K562 (cell line): Measurements from ENCODE around the gene RNF4. TPM values are rescaled to one million over a fixed set of nuclear protein-coding genes. Genes with fewer than 3 reads are reported as not detected.

Experiments
- ARID2 ChIP-seq: fragments of 450-650 bp; IDR thresholded peaks from 2 replicates; pipeline ENCODE4 v1.6.1; 2017; ENCODE audit warnings: antibody characterized with exemption, mild to moderate bottlenecking
- ARID3A ChIP-seq: IDR thresholded peaks from 2 replicates; pipeline ENCODE4 v1.6.1; 2012; ENCODE audit warnings: low read depth, low read length, improper control_type of control experiment, borderline replicate concordance
- BDP1 ChIP-seq: IDR thresholded peaks from 3 replicates; pipeline ENCODE4 v1.6.1; 2011; ENCODE audit not compliant: insufficient read length, insufficient read depth
- CTCF ChIP-seq, 3 experiments: IDR thresholded peaks in 2 of 3; conservative IDR thresholded peaks in 1 of 3; 2 replicates each; pipeline ENCODE4 v1.5.1; 2011 to 2012; ENCODE audit warnings: low read length in 3 of 3, mild to moderate bottlenecking in 3 of 3, control low read depth in 2 of 3, improper control_type of control experiment in 1 of 3, inconsistent platforms in 1 of 3, low read depth in 1 of 3, mixed read lengths in 1 of 3, moderate library complexity in 1 of 3; ENCODE audit not compliant: insufficient read depth in 2 of 3
- ESRRA ChIP-seq: fragments of 450-650 bp; IDR thresholded peaks from 2 replicates; pipeline ENCODE4 v1.6.1; 2014; ENCODE audit warnings: low read depth, mild to moderate bottlenecking, moderate library complexity, borderline replicate concordance
- FOSL1 ChIP-seq: fragments of 200-800 bp; sonication (Bioruptor generic); conservative IDR thresholded peaks from 2 replicates; pipeline ENCODE4 v1.6.1; 2016; ENCODE audit warnings: missing genetic modification characterization, missing compliant biosample characterization
- GATAD2B ChIP-seq: fragments of 450-650 bp; IDR thresholded peaks from 2 replicates; pipeline ENCODE4 v1.6.1; 2017; ENCODE audit warnings: mild to moderate bottlenecking, borderline replicate concordance
- L3MBTL2 ChIP-seq: fragments of 450-650 bp; IDR thresholded peaks from 2 replicates; pipeline ENCODE4 v1.6.1; 2016; ENCODE audit warnings: mild to moderate bottlenecking, moderate library complexity
- MAX ChIP-seq: sonication (generic); formaldehyde crosslinking; IDR thresholded peaks from 2 replicates; pipeline ENCODE4 v1.9.0; 2022; ENCODE audit warnings: mild to moderate bottlenecking, missing genetic modification reagents
- RREB1 ChIP-seq: fragments of 250-450 bp; sonication (Bioruptor Pico); IDR thresholded peaks from 2 replicates; pipeline ENCODE4 v1.4.0; 2020
- TEAD1 ChIP-seq, 2 experiments: fragments of 450-650 bp in 1 of 2; sonication (generic) in 1 of 2; formaldehyde crosslinking; IDR thresholded peaks; 2 replicates each; pipeline versions ENCODE4 v1.4.0 to v1.8.0; 2020 to 2022; ENCODE audit warnings: mild to moderate bottlenecking in 2 of 2, missing genetic modification reagents in 1 of 2
- USF2 ChIP-seq: sonication (generic); formaldehyde crosslinking; IDR thresholded peaks from 2 replicates; pipeline ENCODE4 v1.5.0; 2020; ENCODE audit warnings: missing genetic modification reagents
- ZBTB7A ChIP-seq: IDR thresholded peaks from 2 replicates; pipeline ENCODE4 v1.6.1; 2011; ENCODE audit warnings: low read depth, mild to moderate bottlenecking, low read length, moderate library complexity, borderline replicate concordance; ENCODE audit not compliant: control insufficient read depth
- polyA plus RNA-seq, 8 experiments: library from polyadenylated mRNA; depleted of rRNA in 4 of 8; stranded (reverse) in 5 of 8; unstranded in 3 of 8; fragments of >200 nt; fragmentation: Nextera tagmentation in 2 of 8; fragmentation: Illumina TruSeq in 1 of 8; extraction: Ambion mirVana in 2 of 8; extraction: Trizol in 1 of 8; gene quantifications; 2 replicates each; pipeline versions ENCODE4 v1.2.1 to v1.2.3, GENCODE V29; 2011 to 2014; ENCODE audit warnings: inconsistent platforms in 1 of 8, missing spikeins in 1 of 8
- total RNA-seq, 7 experiments: library from RNA; depleted of rRNA in 6 of 7; stranded (reverse); fragments of >200 nt in 6 of 7; fragmentation: Illumina TruSeq in 2 of 7; extraction: Trizol in 2 of 7; gene quantifications; 2 replicates each; pipeline versions ENCODE4 v1.2.1 to v1.2.3, GENCODE V29; 2011 to 2021; ENCODE audit warnings: low replicate concordance in 1 of 7

RNF4 gene
- total and polyA plus RNA-seq, 9 of the 15 experiments (the other 6 are each of a cell fraction or from before 2014, with no cell fraction given) = 19.2 to 59.3 (median 44.8) TPM

- TF ChIP-seq ZBTB7A (peak; percentile 79), TEAD1 (CRISPR knock-in tag; IDR thresholded peaks at IDR 0.05) (peak in 1 of 2 experiments; percentile 79; a peak in 2 of 4 replicates), RREB1 (CRISPR knock-in tag) (0 out of 2 replicates have a peak, but pooled peaks have one; percentile 34), FOSL1 (tag) (peak; percentile 65), GATAD2B (0 out of 2 replicates have a peak, but pooled peaks have one; percentile 52), ESRRA (peak; percentile 88), ARID3A (no peak), BDP1 (no peak), USF2 (CRISPR knock-in tag) (0 out of 2 replicates have a peak, but pooled peaks have one; percentile 5), MAX (peak; percentile 70), CTCF (IDR thresholded peaks at IDR 0.05 in 2 of 3, conservative IDR thresholded peaks at IDR 0.05 in 1 of 3; ENCODE audit: insufficient read depth in 2 of 3, low read depth in 1 of 3, low read length in 3 of 3) (peak in 2 of 3 experiments; percentile 13 to 19; a peak in 2 of 6 replicates), L3MBTL2 (peak; percentile 41; the same call in 1 of the 2 replicates), ARID2 (no peak)
Observed at GRCh38 chr4:2535376-2536192, 66.7 kb downstream of the RNF4 start (continued).
